Measurements from ENCODE around the gene BRIP1.

Gene BRIP1

DNA sequence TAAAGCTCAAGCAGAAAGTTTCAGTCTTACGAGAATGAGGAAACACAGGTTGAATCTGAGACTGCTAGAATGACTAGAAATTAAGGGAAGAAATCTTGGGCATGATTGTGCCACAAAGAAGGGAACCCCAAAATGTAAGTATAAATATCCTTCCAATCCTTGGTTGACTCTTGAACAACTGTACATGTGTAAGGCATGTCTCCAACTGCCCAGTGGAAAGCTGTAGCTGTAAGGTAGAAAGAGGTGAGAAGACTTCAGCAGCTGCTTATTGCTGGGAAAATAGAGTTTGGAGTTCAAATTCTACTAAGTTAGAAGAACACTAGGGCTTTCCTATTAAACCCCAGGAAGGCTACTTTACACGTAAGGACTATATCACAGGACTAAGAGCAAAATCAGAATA lies 212.6 kb downstream of the BRIP1 start:
- no peak for DNase-seq

DNA sequence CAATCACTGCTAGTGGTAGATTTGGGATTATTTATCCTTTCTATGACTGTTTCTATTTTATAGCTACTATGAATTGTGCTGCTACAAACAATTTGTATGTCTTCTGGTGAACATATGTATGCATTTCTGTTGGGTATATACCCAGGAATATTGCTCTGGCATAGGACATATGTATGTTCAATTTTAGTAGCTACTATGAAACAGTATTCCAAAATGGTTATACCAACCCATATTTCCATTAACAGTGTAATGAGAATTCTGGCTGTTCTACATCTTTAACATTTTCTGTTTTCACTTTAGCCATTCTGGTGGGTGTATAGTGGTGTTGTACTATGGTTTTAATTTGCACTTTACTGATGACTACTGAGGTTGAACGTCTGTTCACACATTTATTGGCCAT lies 214.7 kb downstream of the BRIP1 start:
- DNase-seq: no peak

DNA sequence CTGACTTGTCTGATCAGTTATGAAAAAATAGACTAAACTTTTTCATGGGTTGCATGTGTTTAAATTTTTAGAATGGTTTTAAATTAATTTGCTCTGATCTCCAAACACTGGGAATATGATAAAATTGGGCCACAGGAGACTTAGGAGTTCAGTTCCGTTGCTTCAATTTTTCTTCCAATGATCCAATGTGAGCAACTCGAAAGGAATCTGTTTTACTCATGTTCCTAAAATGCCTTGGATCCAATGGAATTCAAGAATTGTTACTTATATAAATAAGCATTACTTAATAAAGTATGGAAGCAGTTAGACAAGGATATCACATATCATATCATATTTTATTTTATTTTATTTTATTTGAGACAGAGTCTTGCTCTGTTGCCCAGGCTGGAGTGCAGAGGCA lies 216.3 kb downstream of the BRIP1 start:
- no peak for DNase-seq

DNA sequence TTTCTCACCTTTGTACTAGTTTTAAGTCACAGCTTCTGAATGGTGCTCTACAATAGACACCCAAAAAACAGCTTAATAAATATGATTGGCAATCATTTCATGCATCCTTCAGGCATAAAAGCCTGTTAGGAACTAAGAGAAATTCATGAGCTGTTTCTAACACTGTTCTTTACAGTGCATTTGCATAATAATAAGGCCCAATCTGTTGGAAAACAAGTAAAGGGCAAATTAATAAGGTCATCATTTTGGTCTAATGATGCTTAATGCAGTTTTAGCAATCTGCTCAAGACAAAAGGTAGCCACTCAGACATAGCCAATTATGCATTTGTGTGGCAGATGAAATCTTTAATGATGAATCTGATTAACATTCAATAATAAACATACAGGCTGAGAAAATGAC lies 216.8 kb downstream of the BRIP1 start:
- no peak for DNase-seq

DNA sequence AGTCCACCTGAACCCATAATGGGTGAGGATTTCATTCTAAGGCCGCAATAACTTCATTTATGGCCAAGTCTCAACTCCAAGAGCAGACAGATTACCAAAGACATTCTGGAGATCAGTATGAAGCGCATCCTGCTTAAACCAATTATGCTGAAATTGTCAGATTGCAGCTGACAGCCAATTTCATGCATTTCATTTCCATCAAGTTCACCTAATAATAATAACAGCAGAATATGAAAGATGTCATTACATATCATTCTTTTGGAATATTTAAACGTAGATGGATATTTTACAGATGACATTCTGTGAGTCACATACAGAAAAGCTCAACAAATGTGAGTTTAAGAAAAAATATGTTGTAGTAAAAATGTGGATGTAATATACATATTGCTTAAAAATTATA lies 217.4 kb downstream of the BRIP1 start:
- no peak for DNase-seq

DNA sequence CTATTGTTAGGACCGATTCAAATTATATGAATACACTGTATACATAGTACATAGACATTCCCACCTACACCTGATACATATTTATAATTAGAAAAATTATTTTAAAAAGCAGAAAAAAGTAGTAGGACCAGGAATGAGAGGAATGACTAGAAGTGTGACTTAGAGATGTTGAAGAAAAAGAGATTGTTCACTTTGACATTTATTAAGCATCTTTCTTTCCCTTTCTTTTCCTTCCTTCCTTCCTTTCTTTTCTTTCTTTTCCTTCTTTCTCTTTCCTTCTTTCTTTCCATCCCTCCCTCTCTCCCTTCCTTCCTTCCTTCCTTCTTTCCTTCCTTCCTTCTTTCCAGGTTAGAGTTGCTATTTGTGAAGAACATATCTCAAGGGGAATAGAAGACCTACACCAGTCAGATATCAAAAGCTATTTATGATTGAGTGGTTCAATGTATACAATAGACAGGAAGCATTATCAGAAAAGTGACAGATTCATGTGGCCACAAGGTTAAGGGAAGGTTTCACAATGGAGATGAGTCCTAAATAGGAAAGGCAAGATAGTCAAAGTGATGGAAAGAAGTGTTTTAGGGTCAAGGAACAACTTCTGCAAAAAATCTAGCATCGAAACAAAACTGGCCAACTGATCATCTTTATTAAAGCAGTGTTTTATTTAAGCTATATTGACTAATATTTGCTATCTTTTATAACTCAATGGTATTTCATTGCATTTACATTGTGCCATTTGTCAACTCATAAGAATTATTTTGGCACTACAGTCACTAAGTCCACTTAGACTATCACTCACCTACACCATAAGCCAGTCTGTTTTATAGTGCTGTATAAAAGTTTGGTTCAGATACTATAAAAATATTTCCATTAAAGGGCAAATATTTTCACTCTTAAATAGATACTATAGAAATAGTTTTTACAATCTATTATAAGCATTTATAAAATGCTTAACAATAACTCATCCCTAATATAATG lies 218.2 kb downstream of the BRIP1 start:
- no peak for DNase-seq

DNA sequence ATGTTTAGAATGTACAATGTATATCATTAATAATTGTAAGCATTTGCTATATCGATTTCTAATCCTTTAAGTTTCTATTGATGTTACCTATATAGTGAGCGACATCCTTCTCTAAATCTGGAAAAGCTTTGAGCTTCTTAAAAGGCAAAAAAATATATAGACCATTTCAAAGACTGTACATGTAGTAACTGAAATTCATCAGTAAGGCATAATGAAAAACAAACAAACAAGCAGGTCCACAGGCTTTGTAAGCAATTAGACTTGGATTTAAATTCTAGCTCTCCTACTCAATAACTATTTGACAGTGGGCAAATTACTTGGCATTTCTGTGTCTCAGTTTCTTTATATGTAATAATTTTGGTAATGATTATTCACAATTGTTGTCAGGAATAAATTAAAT lies 220.6 kb downstream of the BRIP1 start:
- no peak for DNase-seq

DNA sequence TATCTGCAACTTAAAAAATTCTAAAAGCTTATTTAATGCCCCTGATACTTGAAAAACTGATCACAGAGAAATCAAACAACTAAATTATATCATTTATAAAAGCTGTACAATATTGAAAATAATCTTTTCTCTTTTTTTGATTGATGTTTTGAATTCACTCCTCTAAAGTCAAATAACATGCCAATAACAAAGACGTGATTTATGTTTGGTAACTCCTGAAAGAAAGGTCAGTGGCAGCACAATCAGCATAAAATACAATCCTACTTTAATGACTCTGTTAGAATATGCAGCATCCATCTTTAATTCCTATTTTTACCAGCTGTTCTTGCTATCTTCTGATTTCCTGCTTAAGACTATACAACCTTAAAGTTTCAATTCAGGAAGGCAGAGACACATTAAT lies 221.6 kb downstream of the BRIP1 start:
- DNase-seq: no peak

DNA sequence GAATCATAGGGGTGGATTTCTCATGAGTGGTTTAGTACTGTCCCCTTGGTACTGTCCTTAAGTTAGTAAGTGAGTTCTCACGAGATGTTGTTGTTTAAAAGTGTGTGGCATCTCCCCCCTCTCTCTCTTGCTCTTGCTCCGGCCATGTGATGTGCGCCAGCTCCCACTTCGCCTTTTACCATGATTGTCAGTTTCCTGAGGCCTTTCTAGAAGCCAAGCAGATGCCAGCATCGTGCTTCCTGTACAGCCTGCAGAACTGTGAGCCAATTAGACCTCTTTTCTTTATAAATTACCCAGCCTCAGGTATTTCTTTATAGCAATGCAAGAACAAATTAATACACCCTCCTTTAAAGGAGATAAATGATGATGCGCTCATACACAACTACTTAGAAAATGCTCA lies 222.2 kb downstream of the BRIP1 start:
- no peak for DNase-seq

DNA sequence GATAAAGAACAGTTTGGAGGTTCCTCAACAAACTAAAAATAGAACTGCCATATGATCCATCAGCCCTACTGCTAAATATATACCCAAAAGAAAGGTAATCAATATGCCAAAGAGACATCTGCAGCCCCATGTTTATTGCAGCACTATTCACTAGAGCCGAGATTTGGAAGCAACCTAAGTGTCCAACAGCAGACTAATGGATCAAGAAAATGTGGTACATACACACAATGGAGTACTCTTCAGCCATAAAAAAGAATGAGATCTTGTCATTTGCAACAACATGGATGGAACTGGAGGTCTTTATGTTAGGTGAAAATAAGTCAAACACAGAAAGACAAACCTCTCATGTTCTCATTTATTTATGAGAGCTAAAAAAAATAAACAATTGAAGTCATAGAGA lies 223.5 kb downstream of the BRIP1 start:
- no peak for DNase-seq

DNA sequence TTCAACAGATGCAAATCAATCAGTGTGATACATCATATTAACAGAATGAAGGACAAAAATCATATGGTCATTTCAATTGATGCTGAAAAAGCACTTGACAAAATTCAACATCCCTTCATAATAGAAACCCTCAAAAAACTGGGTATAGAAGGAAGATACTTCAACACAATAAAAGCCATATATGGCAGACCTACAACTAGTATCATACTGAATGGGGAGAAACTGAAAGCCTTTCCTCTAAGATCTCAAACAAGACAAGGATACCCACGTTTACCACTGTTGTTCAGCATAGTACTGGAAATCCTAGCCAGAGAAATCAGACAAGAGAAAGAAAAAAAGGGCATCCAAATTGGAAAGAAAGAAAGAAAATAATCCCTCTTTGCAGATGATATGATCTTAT lies 225.2 kb downstream of the BRIP1 start:
- DNase-seq: no peak

DNA sequence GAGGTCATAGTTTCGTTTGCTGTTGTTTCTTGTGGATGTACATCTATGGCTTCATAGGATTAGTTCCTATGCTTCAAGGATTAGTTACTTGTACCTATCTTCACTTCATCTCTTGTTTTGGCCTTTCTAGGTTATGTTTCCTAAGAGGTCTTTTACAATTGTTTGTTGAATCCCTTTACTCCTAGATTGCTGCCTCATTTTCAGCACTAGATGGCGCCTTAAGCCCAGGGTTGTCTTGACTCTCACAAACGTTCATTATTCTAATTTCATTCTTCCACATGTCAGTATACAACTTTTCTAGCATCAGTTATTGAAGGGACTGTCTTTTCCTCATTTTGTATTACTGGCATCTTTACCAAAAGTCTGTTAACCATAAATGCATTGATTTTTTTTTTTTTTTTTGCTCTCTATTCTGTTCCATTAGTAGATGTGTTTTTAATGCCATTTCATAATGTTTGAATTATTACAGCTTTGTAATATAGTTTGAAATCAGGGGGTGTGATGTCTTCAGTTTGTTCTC lies 227.4 kb downstream of the BRIP1 start:
- peak; percentile 23 for DNase-seq

DNA sequence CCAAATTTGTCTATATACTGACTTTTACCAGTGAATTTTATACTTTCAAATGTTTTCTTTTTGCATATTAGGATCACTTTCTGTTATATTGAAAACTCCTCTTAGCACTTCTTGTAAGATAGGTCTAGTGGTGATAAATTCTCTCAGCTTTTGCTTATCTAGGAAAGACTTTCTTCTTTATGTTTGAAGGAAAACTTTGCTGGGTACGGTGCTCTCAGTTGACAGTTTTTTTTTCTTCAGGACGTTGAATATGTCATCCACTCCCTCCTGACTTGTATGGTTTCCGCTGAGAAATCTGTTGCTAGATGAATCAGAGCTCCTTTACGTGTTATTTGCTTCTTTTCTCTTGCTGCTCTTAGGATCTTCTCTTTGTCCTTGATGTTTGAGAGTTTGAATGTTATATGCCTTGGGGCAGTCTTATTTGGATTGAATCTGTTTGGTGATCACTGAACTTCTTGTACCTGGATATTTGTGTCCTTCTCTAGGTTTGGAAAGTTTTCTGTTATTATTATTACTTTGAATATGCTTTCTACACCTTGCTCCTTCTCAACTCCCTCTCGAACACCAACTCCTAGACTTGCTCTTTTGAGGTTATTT lies 228.3 kb downstream of the BRIP1 start:
- DNase-seq: no peak

DNA sequence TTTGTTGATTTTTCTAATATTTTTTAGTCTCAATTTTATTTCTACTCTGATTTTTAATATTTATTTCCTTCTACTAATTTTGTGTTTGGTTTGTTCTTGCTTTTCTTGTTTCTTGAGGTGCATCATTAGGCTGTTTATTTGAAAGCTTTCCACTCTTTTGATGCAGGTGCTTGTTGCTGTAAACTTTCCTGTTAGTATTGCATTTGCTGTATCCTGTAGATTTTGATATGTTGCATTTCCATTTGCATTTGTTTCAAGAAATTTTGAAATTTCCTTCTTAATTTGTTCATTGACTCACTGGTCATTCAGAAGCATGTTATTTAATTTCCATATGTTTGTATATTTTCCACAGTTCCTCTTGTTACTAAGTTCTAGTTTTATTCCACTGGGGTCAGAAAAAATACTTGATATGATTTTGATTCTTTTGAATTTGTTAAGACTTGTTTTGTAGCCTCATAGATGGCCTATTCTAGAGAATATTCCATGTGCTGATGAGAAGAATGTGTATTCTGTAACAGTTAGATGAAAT lies 229.3 kb downstream of the BRIP1 start:
- no peak for DNase-seq

DNA sequence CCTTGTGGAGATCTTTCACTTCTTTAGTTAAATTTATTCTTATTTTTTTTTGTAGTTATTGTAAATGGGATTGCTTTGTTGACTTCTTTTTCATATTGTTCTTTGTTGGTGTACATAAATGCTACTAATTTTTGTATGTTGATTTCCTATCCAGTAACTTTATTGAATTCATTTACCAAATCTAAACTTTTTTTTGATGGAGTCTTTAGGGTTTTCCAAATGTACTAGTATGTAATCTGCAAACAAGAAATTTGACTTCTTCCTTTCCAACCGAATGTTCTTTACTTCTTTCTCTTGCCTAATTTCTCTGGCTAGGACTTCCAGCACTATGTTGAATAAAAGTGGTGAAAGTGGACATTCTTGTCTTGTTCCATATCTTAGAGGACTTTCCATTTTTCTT lies 230.5 kb downstream of the BRIP1 start:
- DNase-seq: no peak

DNA sequence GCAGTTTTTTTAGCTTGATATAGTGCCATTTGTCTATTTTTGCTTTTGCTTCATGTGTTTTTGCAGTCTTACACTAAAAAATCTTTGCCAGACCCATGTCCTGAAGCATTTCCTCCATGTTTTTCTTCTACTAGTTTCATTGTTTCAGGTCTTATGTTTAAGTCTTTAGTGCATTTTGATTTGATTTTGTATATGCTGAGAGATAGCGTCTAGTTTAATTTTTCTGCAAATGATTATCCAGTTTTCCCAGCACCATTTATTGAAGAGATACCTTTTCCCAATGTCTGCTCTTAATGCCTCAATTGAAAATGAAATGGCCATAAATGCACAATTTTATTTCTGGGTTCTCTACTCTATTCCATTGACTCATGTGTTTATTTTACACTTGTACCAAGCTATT lies 231.5 kb downstream of the BRIP1 start:
- DNase-seq: no peak

Data from stimulated activated CD4-positive, alpha-beta T cell treated with anti-CD3 and anti-CD28 coated beads, Interleukin-12 subunit alpha, Interleukin-12 subunit beta, amount 100 ng/mL, for 4 hours (primary cell).